PC-9 (cell line): Measurements from ENCODE around the gene CDH13. TPM values are rescaled to one million over a fixed set of nuclear protein-coding genes. Genes with fewer than 3 reads are reported as not detected.

ENCODE experiments used
- BruUV-seq: library from RNA; stranded (reverse); fragments of 400-500 nt; replicated peaks from 2 replicates; lab custom pipeline; 2021; lab: Mats Ljungman, UMichigan
- CTCF ChIA-PET: fragments of 300-600 bp; sonication (Branson Sonifier 250); formaldehyde crosslinking; loops from one replicate; lab custom pipeline; 2022; ENCODE audit warnings: antibody characterized with exemption; lab: Charles Lee
- POLR2A ChIA-PET: fragments of 300-600 bp; sonication (Branson Sonifier 250); formaldehyde crosslinking; loops from one replicate; lab custom pipeline; 2022; ENCODE audit warnings: antibody characterized with exemption; ENCODE audit not compliant: unreplicated experiment; lab: Charles Lee
- DNase-seq, 2 experiments: peaks; one replicate each; pipeline versions ENCODE4 v3.0.0 to v3.0.0-alpha.2; 2015 to 2022; ENCODE audit warnings: mixed read lengths in 1 of 2
- H2AFZ ChIP-seq: fragments of 200-600 bp; sonication (generic); 2 replicates; pipeline ENCODE4 v1.8.1; 2017; ENCODE audit warnings: antibody characterized with exemption
- H3F3A ChIP-seq: fragments of 200-600 bp; sonication (generic); 2 replicates; pipeline ENCODE4 v1.8.1; 2017; ENCODE audit warnings: antibody characterized with exemption, mild to moderate bottlenecking, low read depth; ENCODE audit not compliant: insufficient read depth
- H3K27ac ChIP-seq: fragments of 200-600 bp; sonication (generic); 2 replicates; pipeline ENCODE4 v1.6.1; 2016; ENCODE audit warnings: mixed run types
- H3K27me3 ChIP-seq: fragments of 200-600 bp; sonication (generic); 2 replicates; pipeline ENCODE4 v1.6.1; 2016; ENCODE audit warnings: low read depth, mixed run types; ENCODE audit not compliant: insufficient read depth
- H3K36me3 ChIP-seq: fragments of 200-600 bp; sonication (generic); 2 replicates; pipeline ENCODE4 v1.6.1; 2016; ENCODE audit warnings: low read depth, mixed run types
- H3K4me1 ChIP-seq: fragments of 200-600 bp; sonication (generic); replicated peaks from 2 replicates; pipeline ENCODE4 v1.6.1; 2016; ENCODE audit warnings: mixed run types; ENCODE audit not compliant: insufficient read depth
- H3K4me2 ChIP-seq: fragments of 200-600 bp; sonication (generic); 2 replicates; pipeline ENCODE4 v1.6.1; 2017; ENCODE audit warnings: mixed run types
- H3K4me3 ChIP-seq: fragments of 200-600 bp; sonication (generic); 2 replicates; pipeline ENCODE4 v1.6.1; 2016; ENCODE audit warnings: mixed run types
- H3K79me2 ChIP-seq: fragments of 200-600 bp; sonication (generic); 2 replicates; pipeline ENCODE4 v1.6.1; 2017; ENCODE audit warnings: low read depth, mixed run types
- H3K9me2 ChIP-seq: fragments of 200-600 bp; sonication (generic); 2 replicates; pipeline ENCODE4 v1.8.1; 2017; ENCODE audit warnings: mild to moderate bottlenecking; ENCODE audit not compliant: insufficient read depth
- H3K9me3 ChIP-seq: fragments of 200-600 bp; sonication (generic); 2 replicates; pipeline ENCODE4 v1.8.1; 2016; ENCODE audit warnings: low read depth; ENCODE audit not compliant: insufficient read depth
- H4K20me1 ChIP-seq: fragments of 200-600 bp; sonication (generic); 2 replicates; pipeline ENCODE4 v1.8.1; 2017; ENCODE audit not compliant: insufficient read depth
- EZH2 ChIP-seq: fragments of 200-600 bp; sonication (generic); IDR thresholded peaks from 2 replicates; pipeline ENCODE4 v1.8.0; 2017; ENCODE audit warnings: antibody characterized with exemption, low read depth
- intact Hi-C: fragments of 100-400 bp; cut with micrococcal nuclease; formaldehyde crosslinking; loops from one replicate; pipeline ENCODE4 v1.10.0; 2022; ENCODE audit not compliant: unreplicated experiment
- total RNA-seq: library from RNA; stranded (reverse); gene quantifications from 2 replicates; pipeline ENCODE4 v1.2.3, GENCODE V29; 2021
- TF ChIP-seq, protein P1 (sequence below): fragments of 200-600 bp; sonication (generic); conservative IDR thresholded peaks from 2 replicates; pipeline ENCODE4 v1.6.1; 2017; ENCODE audit warnings: mixed run types, antibody characterized with exemption, mild to moderate bottlenecking, moderate library complexity

The CDH13 gene
- total RNA-seq, 1 experiment from 2014 or later = 0.24 TPM

DNA sequence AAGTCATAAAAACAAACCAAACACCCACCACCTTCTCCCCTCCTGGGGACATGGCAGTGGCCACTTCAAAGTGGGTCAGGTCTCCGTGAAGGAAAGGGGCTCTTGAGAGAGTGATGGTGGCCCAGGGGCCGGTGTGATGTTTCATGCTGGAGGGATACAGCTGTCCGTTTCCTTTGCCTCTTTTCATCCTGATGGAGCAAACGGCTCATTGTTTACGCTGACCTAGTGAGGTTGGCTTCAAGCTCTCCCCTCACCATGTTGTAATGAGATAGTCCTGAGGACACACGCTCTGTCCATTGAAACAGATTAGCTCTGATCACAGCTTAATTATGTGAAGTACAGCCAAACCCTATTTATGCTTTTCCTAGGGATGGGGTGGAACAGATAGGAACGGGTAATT lies 34.2 kb downstream of the CDH13 start:
- intact Hi-C loops = no loop called here
- TF ChIP-seq, protein P1, sequence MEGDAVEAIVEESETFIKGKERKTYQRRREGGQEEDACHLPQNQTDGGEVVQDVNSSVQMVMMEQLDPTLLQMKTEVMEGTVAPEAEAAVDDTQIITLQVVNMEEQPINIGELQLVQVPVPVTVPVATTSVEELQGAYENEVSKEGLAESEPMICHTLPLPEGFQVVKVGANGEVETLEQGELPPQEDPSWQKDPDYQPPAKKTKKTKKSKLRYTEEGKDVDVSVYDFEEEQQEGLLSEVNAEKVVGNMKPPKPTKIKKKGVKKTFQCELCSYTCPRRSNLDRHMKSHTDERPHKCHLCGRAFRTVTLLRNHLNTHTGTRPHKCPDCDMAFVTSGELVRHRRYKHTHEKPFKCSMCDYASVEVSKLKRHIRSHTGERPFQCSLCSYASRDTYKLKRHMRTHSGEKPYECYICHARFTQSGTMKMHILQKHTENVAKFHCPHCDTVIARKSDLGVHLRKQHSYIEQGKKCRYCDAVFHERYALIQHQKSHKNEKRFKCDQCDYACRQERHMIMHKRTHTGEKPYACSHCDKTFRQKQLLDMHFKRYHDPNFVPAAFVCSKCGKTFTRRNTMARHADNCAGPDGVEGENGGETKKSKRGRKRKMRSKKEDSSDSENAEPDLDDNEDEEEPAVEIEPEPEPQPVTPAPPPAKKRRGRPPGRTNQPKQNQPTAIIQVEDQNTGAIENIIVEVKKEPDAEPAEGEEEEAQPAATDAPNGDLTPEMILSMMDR = no peak
- TF ChIP-seq EZH2 = no peak
- Histone ChIP-seq H3K27ac (no peak overlapping the region), H3K79me2 (no peaks in the 10 kb centered on the region), H4K20me1 (no peaks in the 10 kb centered on the region), H3K4me1 (no peaks in the 10 kb centered on the region), H3K4me2 (no peak overlapping the region), H3K9me3 (no peaks in the 10 kb centered on the region), H3K36me3 (no peaks in the 10 kb centered on the region), H3F3A (no peaks in the 10 kb centered on the region), H3K4me3 (no peak overlapping the region), H2AFZ (no peak overlapping the region), H3K27me3 (peaks cover 42% of the 10 kb centered on the region), H3K9me2 (peaks cover 5% of the 10 kb centered on the region; the same call in 1 of the 2 replicates)
- no TSS peak for BruUV-seq
- DNase-seq = no peak
- CTCF ChIA-PET = no interaction called here
- POLR2A ChIA-PET = no interaction called here

DNA sequence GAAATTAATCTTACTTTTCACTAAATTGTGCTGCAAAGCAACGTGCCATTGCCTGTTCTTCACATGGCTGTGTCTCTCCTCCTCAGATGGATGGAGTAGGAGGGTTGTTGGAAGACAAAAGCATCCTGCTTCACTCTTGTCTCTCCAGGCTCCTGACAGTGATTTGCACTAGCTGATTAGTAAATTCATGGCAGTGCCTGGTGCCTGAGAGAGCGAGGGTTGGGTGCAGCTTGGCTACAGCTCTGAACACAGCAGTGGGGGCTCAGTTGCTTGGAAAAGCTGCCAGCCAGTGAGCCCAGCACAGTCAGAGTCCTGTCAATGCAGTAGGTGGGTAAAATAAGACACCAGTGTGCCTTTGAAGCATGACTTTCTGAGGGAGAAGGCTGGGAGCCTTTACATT lies 37.4 kb downstream of the CDH13 start:
- TF ChIP-seq, protein P1 = no peak
- TF ChIP-seq EZH2 = no peak
- Histone ChIP-seq H3K27ac (no peak overlapping the region), H2AFZ (no peak overlapping the region), H4K20me1 (no peaks in the 10 kb centered on the region), H3K9me2 (peaks cover under 1% of the 10 kb centered on the region; the same call in 1 of the 2 replicates), H3F3A (no peaks in the 10 kb centered on the region), H3K4me3 (no peak overlapping the region), H3K79me2 (no peaks in the 10 kb centered on the region), H3K4me1 (no peaks in the 10 kb centered on the region), H3K27me3 (peaks cover 51% of the 10 kb centered on the region), H3K4me2 (no peak overlapping the region), H3K9me3 (no peaks in the 10 kb centered on the region), H3K36me3 (no peaks in the 10 kb centered on the region)
- intact Hi-C loops = no loop called here
- BruUV-seq = no TSS peak
- CTCF ChIA-PET = no interaction called here
- no peak for DNase-seq
- POLR2A ChIA-PET = no interaction called here

DNA sequence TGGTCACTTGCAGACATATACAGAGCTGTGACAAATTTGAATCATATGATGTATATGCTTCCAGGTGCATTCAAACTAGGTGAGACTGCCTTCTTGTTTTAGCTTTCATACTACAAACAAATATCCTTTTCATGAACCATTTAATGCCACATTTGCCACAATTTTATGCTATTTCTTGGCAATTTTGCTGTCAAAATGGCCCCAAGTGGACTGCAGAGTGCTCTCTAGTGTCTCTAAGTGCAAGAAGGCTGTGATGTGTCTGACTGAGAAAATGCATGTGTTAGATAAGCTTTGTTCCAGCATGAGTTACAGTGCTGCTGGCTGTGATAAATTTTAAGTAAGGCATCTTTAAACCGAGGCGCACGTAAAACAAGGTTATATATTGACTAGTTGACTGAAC lies 38.3 kb downstream of the CDH13 start:
- no peaks in the 10 kb centered on the region for H3K4me1 ChIP-seq
- no peak overlapping the region for H3K27ac ChIP-seq
- no peaks in the 10 kb centered on the region for H3F3A ChIP-seq
- H3K27me3 ChIP-seq = peaks cover 56% of the 10 kb centered on the region
- H2AFZ ChIP-seq = no peak overlapping the region
- TF ChIP-seq EZH2 = no peak
- TF ChIP-seq, protein P1 = no peak
- ChIA-PET CTCF (no interaction called here), POLR2A (no interaction called here)
- BruUV-seq = no TSS peak
- no peaks in the 10 kb centered on the region for H3K9me3 ChIP-seq
- intact Hi-C loops = no loop called here
- no peaks in the 10 kb centered on the region for H3K9me2 ChIP-seq
- H3K4me2 ChIP-seq = no peak overlapping the region
- H4K20me1 ChIP-seq = no peaks in the 10 kb centered on the region
- no peaks in the 10 kb centered on the region for H3K79me2 ChIP-seq
- H3K4me3 ChIP-seq = no peak overlapping the region
- H3K36me3 ChIP-seq = no peaks in the 10 kb centered on the region
- no peak for DNase-seq
